Cardiac muscle cell (in vitro differentiated cells and primary cell): ENCODE measurements around the gene EDN2. TPM values are rescaled to one million over a fixed set of nuclear protein-coding genes. Genes with fewer than 3 reads are reported as not detected.
A peak's percentile ranks its signal among the peaks of the same experiment; 100 is the strongest.

ENCODE experiments used
- DNase-seq, 2 donors: peaks; one replicate each; pipeline versions ENCODE4 v3.0.0 to v3.0.0-alpha.2; 2010 to 2017; ENCODE audit warnings: low read depth in 1 of 2, low spot score in 1 of 2
- H3K27ac ChIP-seq: fragments of 200-600 bp; sonication (generic); 2 replicates; pipeline ENCODE4 v1.5.1; 2016
- H3K27me3 ChIP-seq: fragments of 200-600 bp; sonication (generic); 2 replicates; pipeline ENCODE4 v1.6.0; 2016; ENCODE audit warnings: control low read depth
- H3K36me3 ChIP-seq: fragments of 200-600 bp; sonication (generic); 2 replicates; pipeline ENCODE4 v1.5.1; 2016; ENCODE audit warnings: control low read depth
- H3K4me1 ChIP-seq: fragments of 200-600 bp; sonication (generic); 2 replicates; pipeline ENCODE4 v1.8.1; 2017; ENCODE audit warnings: low read depth, mild to moderate bottlenecking, mixed run types
- H3K4me3 ChIP-seq: fragments of 200-600 bp; sonication (generic); 2 replicates; pipeline ENCODE4 v1.5.1; 2016; ENCODE audit warnings: mild to moderate bottlenecking
- H3K9me3 ChIP-seq: fragments of 200-600 bp; sonication (generic); 2 replicates; pipeline ENCODE4 v1.5.1; 2017; ENCODE audit warnings: low read depth, mild to moderate bottlenecking, control low read depth
- CTCF ChIP-seq: IDR thresholded peaks from 2 replicates; pipeline ENCODE4 v1.5.1; 2012; ENCODE audit warnings: low read depth, mild to moderate bottlenecking, low read length
- polyA plus RNA-seq: library from polyadenylated mRNA; unstranded; fragments of >200 nt; fragmentation: Nextera tagmentation; extraction: Ambion mirVana; gene quantifications from 2 replicates; pipeline ENCODE4 v1.2.1, GENCODE V29; 2016
- total RNA-seq: library from RNA; depleted of rRNA; stranded (reverse); fragments of >200 nt; gene quantifications from 2 replicates; pipeline ENCODE4 v1.2.3, GENCODE V29; 2016

EDN2 gene
- total and polyA plus RNA-seq, 2 experiments from 2014 or later, result 0.98 to 1.8 TPM

GRCh38 chr1:41432481-41433280 lies 51.8 kb downstream of the EDN2 start:
- peak; percentile 88 for TF ChIP-seq CTCF
- Histone ChIP-seq H3K27ac (no peak overlapping the region), H3K9me3 (no peaks in the 10 kb centered on the region), H3K36me3 (no peaks in the 10 kb centered on the region), H3K27me3 (no peaks in the 10 kb centered on the region), H3K4me3 (no peak overlapping the region), H3K4me1 (peaks cover 5% of the 10 kb centered on the region)
- DNase-seq, result peak; percentile 85 to 87

- no peaks in the 10 kb centered on the region for H3K27me3 ChIP-seq
- H3K36me3 ChIP-seq, result no peaks in the 10 kb centered on the region
- no peak overlapping the region for H3K27ac ChIP-seq
- H3K4me1 ChIP-seq, result peaks cover 5% of the 10 kb centered on the region
- peak; percentile 24 to 30 for DNase-seq
- H3K9me3 ChIP-seq, result no peaks in the 10 kb centered on the region
- no peak for TF ChIP-seq CTCF
- H3K4me3 ChIP-seq, result no peak overlapping the region
Observed at GRCh38 chr1:41431490-41432350, 52.8 kb downstream of the EDN2 start.

- TF ChIP-seq CTCF, result no peak
- H3K36me3 ChIP-seq, result no peaks in the 10 kb centered on the region
- H3K9me3 ChIP-seq, result no peaks in the 10 kb centered on the region
- H3K27ac ChIP-seq, result no peak overlapping the region
- no peak for DNase-seq
- no peak overlapping the region for H3K4me3 ChIP-seq
- H3K4me1 ChIP-seq, result peaks cover 3% of the 10 kb centered on the region
- H3K27me3 ChIP-seq, result no peaks in the 10 kb centered on the region
Observed at GRCh38 chr1:41430582-41430981, 53.9 kb downstream of the EDN2 start.

GRCh38 chr1:41430069-41430468 lies 54.4 kb downstream of the EDN2 start:
- DNase-seq, result no peak
- no peaks in the 10 kb centered on the region for H3K4me1 ChIP-seq
- H3K9me3 ChIP-seq, result no peaks in the 10 kb centered on the region
- H3K36me3 ChIP-seq, result no peaks in the 10 kb centered on the region
- no peaks in the 10 kb centered on the region for H3K27me3 ChIP-seq
- no peak overlapping the region for H3K27ac ChIP-seq
- no peak overlapping the region for H3K4me3 ChIP-seq
- no peak for TF ChIP-seq CTCF

GRCh38 chr1:41429641-41430035 lies 54.8 kb downstream of the EDN2 start:
- no peak for DNase-seq
- no peak for TF ChIP-seq CTCF
- Histone ChIP-seq H3K9me3 (no peaks in the 10 kb centered on the region), H3K4me1 (no peaks in the 10 kb centered on the region), H3K27ac (no peak overlapping the region), H3K27me3 (no peaks in the 10 kb centered on the region), H3K4me3 (no peak overlapping the region), H3K36me3 (no peaks in the 10 kb centered on the region)

Other genes with a start within 250 kb of the EDN2 start
- 95.4 and 147 TPM in 2 replicates for gene SCMH1, start 242.4 kb downstream of the EDN2 start, total RNA-seq
- 126 and 197 TPM in 2 replicates for gene SCMH1, start 242.4 kb downstream of the EDN2 start, polyA plus RNA-seq
- 9.9 and 18.2 TPM in 2 replicates for gene FOXO6, start 123.2 kb downstream of the EDN2 start, total RNA-seq
- 10.7 and 18.6 TPM in 2 replicates for gene FOXO6, start 123.2 kb downstream of the EDN2 start, polyA plus RNA-seq